Lower leg skin (tissue), 3 donors: ENCODE data around the gene PPP2R5C.

Source experiments
- POLR2A ChIP-seq, 2 donors: fragments of 450-650 bp; IDR thresholded peaks; one replicate each; pipeline ENCODE4 v1.6.1; 2016 to 2017; ENCODE audit warnings: antibody characterized with exemption in 2 of 2, mild to moderate bottlenecking in 1 of 2, moderate library complexity in 1 of 2
- TF ChIP-seq, protein P1 (sequence below), 3 donors: fragments of 450-650 bp; IDR thresholded peaks; one replicate each; pipeline ENCODE4 v1.5.1; 2016; ENCODE audit warnings: antibody characterized with exemption in 3 of 3, mild to moderate bottlenecking in 3 of 3, moderate library complexity in 2 of 3

DNA sequence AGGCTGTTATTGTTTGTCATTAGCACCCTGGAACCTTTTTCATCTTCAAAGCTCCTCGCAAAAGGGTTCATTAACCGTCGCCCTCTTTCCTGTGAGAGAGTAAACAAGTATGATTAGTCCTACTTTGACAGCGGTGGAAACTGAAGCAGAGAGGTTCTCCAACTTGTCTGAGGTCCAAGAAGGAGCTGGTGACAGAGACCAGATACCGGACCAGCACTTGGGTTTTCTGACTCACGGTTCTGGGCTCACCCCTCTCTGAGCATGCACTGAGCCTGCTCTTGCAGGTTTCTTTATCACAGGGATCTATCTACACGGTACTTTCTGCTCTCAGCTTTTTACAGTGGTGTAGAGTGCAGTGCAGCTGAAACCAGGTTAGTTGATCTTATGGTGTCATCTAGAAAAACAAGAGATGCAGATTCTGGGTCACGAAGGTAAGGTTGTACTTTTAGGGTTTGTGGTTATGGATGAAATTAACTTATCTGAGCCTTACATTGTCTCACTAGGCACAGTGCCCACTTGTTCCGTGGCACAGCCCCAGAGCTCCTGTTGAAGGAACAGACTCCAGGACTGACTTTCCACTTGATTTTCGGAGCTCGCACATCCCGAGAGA is 62.1 kb downstream of the PPP2R5C start:
- TF ChIP-seq, protein P1, sequence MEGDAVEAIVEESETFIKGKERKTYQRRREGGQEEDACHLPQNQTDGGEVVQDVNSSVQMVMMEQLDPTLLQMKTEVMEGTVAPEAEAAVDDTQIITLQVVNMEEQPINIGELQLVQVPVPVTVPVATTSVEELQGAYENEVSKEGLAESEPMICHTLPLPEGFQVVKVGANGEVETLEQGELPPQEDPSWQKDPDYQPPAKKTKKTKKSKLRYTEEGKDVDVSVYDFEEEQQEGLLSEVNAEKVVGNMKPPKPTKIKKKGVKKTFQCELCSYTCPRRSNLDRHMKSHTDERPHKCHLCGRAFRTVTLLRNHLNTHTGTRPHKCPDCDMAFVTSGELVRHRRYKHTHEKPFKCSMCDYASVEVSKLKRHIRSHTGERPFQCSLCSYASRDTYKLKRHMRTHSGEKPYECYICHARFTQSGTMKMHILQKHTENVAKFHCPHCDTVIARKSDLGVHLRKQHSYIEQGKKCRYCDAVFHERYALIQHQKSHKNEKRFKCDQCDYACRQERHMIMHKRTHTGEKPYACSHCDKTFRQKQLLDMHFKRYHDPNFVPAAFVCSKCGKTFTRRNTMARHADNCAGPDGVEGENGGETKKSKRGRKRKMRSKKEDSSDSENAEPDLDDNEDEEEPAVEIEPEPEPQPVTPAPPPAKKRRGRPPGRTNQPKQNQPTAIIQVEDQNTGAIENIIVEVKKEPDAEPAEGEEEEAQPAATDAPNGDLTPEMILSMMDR (IDR thresholded peaks at IDR 0.05) = no peak
- TF ChIP-seq POLR2A (IDR thresholded peaks at IDR 0.05) = no peak
